ENCODE measurements around the gene DIO3.

GRCh38 chr14:101587441-101587911 lies 26.2 kb downstream of the DIO3 start:
- TF ChIP-seq CTCF (IDR thresholded peaks at IDR 0.05), result no peak
- TF ChIP-seq EZH2 (IDR thresholded peaks at IDR 0.05; ENCODE audit: borderline replicate concordance, insufficient read depth, low read depth, low read length, poor library complexity, severe bottlenecking), result no peak
